Suppressor macrophage treated with lipopolysaccharide for 4 hours (primary cell): Measurements from ENCODE around the gene TEX51.

ENCODE experiments used
- DNase-seq: peaks from one replicate; pipeline ENCODE4 v3.0.0-alpha.2; 2020

TEX51 gene

DNA sequence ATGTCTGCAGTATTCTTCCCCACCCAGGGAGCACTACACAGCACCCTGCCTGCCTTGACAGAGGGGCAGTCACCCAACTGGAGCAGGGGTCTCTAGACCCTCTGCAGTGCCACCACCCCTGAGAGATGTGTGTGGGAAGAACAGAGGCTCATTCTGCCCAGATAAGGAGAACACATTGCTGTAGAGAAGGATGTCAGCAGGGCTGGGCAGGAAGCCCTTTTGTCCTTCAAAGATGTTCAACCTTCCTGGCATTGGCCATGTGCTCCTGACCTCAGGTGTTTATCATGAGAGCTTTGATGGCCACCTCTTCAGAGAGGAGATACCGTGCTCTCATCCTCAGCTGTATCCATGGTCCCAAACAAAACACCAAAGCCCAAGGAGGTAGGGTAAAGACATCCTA lies 4.6 kb upstream of the TEX51 start:
- no peak for DNase-seq

DNA sequence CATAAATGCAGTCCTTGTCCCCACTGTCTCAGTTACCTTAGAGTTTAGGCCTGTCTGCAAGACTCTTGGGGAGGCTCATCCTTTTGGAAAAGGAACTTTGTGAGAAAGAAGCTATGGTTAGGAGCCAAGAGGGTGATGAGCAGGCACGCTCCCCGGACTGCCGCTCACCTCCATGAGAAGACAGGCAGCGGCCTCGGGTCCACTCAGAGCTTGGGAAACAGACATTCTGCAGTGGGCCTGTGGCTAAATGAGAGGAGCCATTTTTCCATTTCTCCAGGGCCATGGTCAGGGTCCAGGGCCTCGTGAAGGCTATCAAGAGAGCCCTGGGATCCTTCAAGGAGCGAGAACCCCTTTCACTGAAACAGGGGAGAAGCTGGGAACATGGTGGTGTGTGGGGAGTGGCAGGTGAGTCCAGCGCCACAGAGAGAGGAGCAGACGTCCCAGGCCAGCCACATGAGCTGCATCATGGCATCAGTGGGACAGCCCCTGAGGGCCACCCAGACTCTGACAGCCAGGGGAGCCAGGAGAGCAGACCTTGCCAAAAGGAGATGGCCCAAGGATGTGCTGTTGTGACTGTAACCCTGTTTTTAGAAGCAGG lies 4.0 kb upstream of the TEX51 start:
- DNase-seq: no peak

DNA sequence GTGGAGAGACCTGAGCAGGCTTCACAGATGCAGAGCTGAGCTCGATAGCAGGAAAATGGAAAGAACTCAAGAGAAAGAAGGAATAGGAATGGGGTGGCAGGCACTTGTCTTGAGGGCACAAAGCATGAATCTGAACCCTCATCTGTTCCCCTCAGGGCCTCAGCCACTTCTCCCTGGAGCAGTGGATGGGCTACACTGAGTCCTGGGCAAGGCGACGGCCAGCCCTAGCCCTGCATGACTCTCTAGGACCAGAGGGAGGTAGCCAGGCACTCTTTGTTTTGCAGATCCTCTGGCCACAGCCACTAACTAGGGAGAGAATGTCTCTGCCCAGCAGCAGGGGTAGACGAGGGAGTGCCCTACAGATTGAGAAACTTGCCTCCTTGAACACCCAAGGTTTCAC lies 3.4 kb upstream of the TEX51 start:
- no peak for DNase-seq

DNA sequence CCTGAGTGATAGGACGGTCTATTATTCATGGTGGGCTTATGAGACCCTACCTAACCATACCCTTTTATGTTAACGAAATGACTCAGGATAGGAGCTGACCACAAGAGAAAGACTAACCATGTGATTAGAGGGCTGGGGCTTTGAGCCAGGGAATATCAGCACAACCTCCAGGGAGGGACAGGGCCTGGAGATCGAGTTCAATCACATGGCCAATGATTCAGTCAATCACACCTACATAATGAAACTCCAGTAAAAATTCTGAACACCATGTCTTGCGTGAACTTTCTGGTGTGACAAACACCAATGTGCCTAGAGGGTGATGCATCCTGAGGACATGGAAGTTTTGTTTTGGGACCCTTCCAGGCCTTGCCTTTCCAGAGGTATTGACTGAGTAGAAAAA lies 2.2 kb upstream of the TEX51 start:
- no peak for DNase-seq

DNA sequence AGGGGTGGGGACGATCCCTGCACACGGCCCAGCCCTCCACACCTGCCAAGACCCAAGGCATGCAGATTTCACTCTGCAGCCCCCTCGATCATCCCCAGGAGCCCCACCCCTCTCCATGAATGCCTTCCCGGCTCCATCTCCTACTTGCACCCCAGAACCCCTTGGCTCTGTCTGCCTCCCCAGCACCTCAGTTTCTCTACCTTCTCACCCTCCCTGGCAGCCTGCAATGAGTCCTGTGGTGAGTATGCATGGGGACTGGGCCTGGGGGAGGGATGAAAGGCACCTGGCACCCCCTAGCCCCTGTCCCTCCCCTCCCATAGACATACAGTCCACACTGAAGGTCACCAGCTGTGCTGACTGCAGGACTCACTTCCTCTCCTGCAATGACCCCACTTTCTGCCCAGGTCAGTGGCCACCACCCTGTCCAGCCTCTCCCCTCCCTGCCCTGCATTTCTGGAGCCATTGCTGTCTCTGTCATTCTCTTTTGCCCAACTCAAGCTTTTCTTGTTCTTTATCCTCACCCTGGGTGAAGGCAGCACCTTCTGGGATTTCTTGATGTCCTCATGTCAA lies 1.0 kb downstream of the TEX51 start:
- no peak for DNase-seq

DNA sequence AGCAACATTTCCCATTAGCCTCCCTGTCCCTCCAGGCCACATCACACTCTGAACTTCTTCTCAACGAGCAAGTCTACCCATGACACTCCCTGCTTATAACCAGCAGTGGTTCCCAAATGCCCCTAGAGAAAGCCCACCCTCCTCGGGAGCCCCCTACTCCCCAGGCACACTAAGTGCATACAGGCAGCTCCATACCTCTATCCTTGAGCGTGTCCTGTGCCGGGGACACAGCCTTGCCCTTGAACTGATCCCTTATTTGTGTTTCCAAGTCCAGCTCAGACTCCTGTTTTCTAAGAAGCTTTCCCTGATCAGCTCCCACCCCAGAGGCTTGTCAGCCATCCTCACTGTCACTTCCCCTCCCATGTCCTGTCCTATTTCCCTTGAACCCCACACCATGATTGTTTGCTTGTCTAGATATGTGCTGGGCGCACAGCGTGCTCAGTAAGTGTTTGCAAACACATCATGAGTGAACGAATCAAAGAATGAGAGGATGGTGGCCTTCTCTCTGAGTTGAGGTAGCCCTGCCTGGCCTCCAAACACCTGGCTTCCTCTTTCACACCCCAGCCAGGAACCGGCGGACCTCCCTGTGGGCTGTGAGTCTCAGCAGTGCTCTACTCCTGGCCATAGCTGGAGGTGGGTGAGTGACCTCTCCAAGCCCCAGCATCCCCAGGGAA lies 2.1 kb downstream of the TEX51 start:
- DNase-seq: no peak

DNA sequence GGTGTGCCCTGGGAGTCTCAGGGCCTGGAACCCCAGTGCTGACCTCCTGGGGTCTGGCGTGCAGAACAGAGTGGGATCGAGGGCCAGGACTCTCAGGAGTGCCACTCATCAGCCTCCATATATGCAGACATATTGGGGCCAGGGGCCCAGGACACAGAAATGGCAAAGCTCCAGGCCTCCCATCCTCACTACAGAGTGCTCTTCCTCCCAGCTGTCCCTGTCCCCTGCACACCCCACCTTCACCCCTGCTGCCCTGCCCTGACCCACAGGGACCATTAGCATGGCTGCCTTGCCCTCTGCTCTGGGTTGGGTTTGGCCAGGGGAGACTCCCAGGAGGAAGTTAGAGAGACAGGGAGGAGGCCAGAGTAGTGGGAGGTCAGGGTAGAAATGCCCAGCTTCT lies 2.8 kb downstream of the TEX51 start:
- no peak for DNase-seq

DNA sequence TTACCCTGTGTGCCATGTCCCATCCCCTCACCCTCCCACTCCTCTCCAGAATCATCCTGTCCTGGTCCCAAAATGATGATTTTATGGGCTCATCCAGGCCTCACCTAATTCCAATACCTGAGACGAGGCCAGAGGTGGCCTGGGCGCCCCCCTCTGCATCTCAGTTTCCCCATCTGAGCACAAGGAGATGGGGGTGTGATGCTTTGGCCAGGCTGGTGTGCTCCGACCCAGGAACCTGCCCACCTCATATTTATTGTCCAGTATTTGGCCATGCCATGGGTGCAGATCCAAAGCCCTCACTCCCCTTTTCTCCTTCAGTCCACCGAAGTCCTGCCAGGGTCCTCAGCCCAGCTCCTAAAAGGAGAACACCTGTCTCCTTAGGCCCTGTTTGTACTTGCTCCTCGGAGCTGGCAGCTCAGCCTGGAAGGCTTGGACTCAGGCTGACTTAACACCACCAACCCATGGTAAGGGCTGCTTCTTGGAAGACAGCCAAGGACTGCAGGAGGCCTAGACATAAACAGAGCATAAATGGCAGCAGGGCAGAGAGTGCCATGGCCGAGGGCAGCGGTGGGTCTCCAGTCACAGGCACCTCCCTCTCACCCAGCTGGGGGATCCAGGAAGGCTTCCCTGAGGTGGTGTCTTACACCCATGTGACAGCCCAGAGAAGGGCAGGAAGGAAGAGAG lies 3.6 kb downstream of the TEX51 start:
- DNase-seq: no peak

DNA sequence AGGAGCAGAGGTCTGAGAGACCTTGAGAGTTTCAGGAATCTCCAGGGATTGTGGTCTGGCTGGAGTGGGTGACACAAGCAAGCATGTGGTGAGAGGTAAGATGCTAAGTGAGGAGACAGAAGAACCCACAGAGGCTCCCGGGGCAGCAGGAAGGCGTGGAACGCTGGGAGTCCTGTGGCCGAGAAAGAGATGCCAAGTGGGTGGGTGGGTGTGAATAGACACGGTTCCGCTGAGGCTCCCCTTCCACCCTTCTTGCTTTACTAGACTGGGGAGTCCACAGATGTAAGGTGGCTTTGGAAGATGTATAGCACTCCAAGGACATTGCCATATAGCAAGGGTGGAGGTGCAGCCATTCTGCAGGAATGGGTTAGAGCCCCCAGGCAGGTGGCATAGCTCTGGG lies 4.2 kb downstream of the TEX51 start:
- DNase-seq: no peak

DNA sequence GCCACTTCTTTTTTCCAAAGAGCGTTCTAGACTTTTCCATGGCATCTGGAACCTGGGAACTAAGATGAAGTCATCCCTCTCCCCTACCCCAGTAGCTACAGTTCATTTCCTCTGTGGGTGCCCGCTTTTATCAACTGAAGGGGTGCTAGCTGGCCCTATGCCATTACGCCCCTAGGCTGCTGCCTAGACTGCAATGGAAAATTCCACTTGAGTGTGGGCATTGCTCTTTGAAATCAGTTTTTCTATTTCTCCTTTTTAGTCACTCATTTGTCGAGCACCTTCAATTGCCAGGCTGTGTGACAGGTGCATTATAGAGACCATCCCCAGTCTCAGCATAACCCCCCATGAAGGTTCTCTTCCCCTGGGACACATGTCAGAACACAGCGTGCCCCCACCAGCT lies 7.3 kb downstream of the TEX51 start:
- DNase-seq: no peak

DNA sequence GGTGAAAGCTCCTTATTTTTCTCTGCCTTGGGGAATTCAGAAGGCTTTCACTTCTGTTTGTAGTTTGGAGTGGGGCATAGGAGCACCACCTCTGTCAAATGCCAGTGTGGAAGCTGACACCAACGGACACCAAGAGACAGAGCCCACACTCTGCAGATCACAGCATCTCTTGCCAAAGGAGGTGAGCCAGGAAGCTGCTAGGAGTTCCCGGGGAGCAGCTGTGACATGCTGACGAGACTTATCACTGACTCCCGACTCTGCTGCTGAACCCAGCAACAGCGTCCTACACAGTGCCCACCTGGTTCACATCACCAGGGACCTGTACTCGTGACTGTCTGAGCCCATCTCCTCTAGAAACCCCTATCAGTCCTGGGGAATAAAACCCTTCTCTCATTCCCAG lies 8.1 kb downstream of the TEX51 start:
- no peak for DNase-seq

DNA sequence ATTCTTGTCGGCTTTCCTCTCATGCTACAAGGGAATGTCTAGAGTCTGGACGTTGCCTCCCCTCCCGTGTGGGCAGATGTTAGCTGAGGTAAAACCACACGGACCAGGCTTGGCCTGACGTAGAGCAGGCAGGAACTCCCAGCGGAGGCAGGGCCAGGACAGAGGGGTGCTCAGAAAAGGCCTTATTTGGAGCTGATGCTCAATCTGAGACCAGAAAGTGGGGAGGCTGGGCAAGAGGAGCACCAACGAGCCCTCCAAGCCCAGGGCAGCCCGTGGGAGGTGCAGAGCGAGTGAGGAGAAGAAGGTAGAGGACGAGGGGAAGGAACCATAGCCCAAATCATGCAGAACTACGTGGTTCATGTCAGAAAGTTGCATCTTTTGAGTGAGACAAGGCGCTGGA lies 9.0 kb downstream of the TEX51 start:
- no peak for DNase-seq

DNA sequence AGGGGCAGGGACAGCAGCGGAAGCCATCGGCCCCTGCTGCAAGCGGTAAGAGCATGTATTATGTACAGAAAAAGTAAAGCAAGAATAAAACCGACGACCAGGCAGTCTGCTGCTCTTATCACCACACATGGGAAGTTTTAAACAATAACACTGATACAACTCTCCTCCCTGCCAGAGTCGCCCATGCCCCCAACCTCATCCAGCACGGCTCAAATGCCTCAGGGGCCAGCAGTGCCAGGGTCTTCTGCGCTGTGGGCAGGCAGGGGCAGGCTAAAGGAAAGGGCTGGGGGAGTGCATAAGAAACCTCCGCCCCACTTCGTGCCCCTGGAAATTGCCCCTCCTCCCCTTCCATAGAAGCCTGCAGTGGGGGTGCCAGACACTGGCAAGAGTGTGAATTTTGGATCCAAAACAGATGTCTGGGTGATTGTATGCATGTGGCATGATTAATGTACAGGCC lies 10.1 kb downstream of the TEX51 start:
- DNase-seq: no peak

DNA sequence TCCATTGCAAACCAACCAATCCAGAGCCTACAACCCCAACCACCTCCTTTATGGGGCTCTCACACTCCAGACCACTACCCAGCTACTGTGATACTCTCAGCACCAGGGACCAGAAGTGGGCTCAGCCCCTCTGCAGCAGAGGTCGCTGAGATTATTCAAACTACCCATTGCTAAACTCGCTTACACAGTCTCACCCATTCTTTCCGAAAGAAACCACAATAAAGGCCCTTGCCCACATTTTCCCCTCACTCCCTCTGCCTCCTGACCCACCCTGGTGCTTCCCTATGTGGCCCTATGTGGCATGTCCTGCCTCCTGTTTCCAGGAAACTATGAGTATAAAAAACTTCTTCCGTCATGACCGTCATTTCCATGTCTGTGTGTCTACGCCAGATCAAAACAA lies 10.7 kb downstream of the TEX51 start:
- DNase-seq: no peak

DNA sequence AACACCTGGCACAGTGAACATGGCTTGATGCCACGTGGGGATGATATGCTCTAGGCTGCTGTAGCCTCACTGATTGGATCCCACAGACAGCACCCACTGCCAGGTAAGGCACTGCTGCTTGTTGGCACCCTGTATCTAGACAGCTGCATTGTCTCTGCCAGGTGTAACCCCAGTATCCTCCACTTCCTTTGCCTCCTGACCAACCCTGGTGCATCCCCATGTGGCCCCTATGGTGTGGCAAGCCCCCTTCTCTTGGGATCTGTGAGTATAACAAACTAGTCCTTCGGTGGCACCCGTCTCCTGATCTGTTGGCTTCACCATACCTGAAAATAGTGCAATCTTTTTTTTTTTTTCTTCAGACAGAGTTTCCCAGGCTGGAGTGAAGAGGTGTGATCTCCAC lies 11.1 kb downstream of the TEX51 start:
- no peak for DNase-seq

DNA sequence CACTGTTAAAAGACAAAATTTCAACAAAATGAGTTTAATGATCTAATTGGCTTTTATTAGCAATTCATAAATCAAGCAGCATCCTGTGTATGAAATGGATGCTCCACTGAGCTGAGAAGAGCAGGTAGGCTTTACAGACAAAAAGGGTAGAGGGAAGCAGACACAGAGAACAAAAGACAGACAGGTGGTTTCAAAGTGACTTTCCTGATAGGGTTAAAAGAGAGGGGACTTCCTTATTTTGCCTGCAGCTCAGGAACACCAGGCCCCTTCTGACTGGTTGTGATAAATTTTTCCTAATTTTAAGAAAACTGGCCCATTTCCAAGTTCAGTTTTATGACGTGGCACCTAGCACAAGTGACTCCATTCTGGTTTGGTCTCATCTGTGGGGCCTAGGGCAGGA lies 11.9 kb downstream of the TEX51 start:
- no peak for DNase-seq

DNA sequence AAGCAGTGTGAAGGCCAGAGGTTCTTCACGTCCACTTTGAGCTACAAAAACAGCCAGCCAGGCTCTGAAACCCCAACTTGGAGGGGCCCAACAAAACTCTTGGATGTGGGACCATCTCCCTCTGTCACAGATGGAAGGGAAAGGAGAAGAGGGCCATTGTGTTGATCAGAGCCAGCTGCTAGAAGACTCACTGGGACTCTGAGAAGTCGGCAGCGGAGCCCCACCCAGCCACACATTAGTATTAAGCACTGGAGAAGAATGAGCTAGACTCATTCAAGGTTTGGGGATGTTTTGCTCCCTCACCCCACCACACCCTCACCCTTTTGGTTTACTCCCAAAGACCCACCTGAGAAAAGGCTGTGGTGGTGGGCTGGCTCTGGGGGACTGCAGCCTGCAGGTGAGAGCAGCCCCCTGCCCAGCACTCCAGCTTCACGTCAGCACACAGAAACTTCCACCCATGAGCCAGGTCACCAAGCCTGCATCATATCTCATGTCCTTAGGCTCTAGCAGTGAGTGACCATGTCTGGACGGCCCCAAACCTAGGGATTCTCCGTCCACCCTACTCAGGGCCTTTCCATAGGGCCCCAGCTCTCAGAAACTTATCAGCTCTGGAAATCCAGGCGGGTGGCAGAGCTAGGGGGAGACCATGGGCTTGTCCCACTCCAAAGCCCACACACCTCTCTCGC lies 12.6 kb downstream of the TEX51 start:
- no peak for DNase-seq

DNA sequence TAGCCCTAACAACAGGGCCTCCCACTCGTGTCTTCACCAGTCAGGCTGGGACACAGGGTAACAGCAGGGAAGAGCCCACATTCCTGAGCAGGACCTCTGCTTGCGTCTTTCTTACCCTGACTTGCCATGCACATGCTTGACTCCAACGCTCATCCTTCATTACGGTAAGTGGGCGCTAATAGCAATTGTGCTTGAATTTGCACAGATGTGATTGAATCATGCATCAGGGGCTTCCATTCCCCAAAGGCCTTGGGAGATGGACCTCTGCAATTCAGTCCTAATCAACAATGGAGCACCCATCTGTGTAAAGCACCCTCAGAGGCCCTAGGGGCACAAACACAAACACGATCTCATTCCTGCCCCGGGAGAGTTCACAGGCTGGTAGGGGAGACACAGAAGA lies 13.5 kb downstream of the TEX51 start:
- DNase-seq: no peak

DNA sequence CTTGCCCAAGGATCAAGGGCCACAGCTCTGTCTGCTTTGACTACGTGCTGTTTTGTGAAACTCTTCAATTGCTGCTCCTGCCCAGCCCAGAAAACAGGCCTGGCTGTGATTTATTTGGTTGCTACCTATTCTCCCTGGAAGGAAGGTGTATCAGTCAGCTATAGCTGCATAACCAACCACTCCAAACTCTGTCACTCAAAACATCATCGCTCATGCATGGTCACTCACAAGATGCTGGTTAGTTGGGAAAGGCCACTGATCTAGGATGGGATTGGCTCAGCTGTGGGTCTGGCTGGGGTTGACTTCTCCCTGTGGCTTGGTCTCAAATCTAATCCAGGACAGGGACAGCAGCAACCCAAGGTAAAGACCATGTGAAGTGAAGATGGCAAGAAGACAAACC lies 14.6 kb downstream of the TEX51 start:
- no peak for DNase-seq

DNA sequence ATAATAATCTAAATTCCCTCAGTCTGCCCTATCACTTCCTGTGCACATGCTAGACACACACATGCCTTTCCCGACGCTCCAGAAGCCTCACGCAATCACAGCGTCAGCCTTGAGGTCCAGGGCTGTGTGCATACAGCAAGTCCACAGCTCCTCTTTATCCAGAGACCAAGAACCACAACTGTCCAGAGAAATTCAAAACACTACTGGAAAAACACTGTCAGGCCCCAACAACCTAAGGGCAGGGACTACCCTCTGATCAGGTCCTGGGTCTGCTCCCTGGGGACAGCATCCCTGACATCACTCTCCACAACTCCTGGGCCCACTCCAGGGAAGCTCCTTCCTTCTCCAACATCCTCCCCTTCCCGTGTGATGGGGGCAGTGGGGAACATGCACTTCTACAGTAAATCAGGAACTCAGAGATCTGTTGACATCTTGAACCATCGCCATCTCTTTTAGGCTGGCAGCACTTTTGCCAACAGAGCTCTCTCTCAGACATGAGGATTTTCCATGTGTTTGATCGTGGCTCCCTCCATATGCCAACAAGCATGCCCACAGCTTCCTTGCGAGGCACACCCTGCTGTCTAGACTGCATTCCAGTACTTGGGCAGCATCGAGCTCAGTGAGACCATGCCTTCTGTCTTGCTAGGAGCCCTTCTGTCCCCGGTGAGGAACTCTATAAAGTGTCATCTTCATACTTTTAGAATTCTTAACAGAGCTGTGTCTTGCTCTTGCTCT lies 15.4 kb downstream of the TEX51 start:
- DNase-seq: no peak

DNA sequence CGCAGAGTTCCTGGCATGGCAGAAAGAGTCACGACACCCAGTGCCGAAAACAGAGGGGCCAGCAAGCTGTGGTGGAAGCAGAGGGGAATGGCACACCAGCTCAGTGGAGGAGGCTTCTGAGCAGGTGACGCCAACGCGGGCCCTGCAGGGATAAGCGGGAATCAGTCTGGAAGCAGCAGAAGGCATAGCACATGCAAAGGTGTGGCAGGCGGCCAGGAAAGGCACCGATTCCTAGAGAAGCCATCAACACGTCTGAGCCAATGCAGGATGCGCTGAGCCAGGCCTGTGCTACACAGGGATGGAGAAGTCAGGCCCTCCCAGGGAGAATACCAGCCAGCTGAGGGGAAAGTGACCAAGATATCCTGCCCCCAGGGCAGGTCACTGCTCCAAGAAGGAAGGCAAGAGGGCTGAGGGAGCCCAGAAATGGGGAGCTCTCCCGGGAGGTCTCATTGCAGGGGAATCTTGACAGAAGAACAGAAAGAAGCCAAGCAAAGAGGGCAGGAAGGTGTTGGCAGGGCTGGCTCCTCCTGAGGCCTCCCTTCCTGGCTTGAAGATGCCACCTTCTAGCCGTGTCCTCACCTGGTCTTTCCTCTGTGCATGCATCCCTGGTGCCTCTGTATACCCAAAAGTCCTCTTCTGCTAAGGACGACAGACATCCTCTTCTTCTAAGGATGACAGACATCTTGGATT lies 16.3 kb downstream of the TEX51 start:
- no peak for DNase-seq

DNA sequence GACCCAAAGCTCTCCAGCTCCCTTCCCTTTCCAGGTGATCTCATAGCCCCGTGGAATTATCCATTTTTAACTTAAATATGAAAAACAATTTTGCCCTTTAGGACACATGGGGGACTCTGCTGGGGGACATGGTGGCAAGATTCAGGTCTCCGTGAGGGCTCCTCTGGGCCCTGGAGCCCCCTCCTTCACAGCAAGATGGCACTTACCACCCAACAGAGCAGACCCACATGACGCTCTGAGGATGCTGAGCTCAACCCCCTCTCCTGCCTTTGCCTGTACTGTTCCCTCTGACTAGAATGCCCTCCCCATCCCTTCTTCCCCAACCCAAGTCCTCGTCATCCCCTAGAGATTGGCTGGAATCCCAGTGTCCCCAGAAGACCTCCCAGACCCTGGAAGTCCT lies 17.2 kb downstream of the TEX51 start:
- no peak for DNase-seq
